GM12878 (cell line): ENCODE measurements around the gene ADGRG7. TPM values are rescaled to one million over a fixed set of nuclear protein-coding genes. Genes with fewer than 3 reads are reported as not detected.

Experiments used
- ATAC-seq: fragments of 200-7000 bp; cut with Tn5 transposase; 3 replicates; pipeline ENCODE4 v1.9.1; 2020; ENCODE audit warnings: mild to moderate bottlenecking, moderate library complexity
- BruUV-seq: library from RNA; stranded (reverse); fragments of 400-500 nt; replicated peaks from 2 replicates; lab custom pipeline; 2021; lab: Mats Ljungman, UMichigan
- CTCF ChIA-PET: fragments of 300-600 bp; sonication (Branson Sonifier 250); formaldehyde crosslinking; extraction: SDS; loops from one replicate; lab custom pipeline; 2021; ENCODE audit warnings: inconsistent platforms; lab: Yijun Ruan, JAX
- POLR2A ChIA-PET: fragments of 350-600 bp; formaldehyde crosslinking; extraction: SDS; loops from one replicate; lab custom pipeline; 2021; ENCODE audit warnings: inconsistent platforms; lab: Charles Lee
- RAD21 ChIA-PET: fragments of 300-600 bp; sonication (Branson Sonifier 250); formaldehyde crosslinking; loops from one replicate; lab custom pipeline; 2023; ENCODE audit warnings: antibody characterized with exemption; ENCODE audit not compliant: unreplicated experiment; lab: Charles Lee
- SMC1A ChIA-PET: fragments of 300-600 bp; sonication (Branson Sonifier 250); formaldehyde crosslinking; loops from one replicate; lab custom pipeline; 2023; ENCODE audit not compliant: unreplicated experiment, uncharacterized antibody; lab: Charles Lee
- DNase-seq: peaks from one replicate; pipeline ENCODE4 v3.0.0-alpha.2; 2011; ENCODE audit warnings: low read depth, low spot score
- FAIRE-seq: peaks from 3 replicates; lab custom pipeline; 2011; peaks lifted over from hg19 to GRCh38; lab: Jason Lieb, UNC
- H2AFZ ChIP-seq: 2 replicates; pipeline ENCODE4 v1.6.0; 2011; ENCODE audit warnings: low read depth, low read length, control low read depth; ENCODE audit not compliant: control insufficient read depth
- H3K27ac ChIP-seq: 2 replicates; pipeline ENCODE4 v1.5.1; 2011; ENCODE audit warnings: control low read depth; ENCODE audit not compliant: control insufficient read depth, insufficient read depth
- H3K27me3 ChIP-seq, 2 experiments: replicated peaks in 1 of 2; 2 replicates each; pipeline versions ENCODE4 v1.6.0 to v1.6.1; 2011; ENCODE audit warnings: low read length in 1 of 2; ENCODE audit not compliant: control insufficient read depth in 2 of 2, insufficient read depth in 2 of 2
- H3K36me3 ChIP-seq, 2 experiments: 2 replicates each; pipeline ENCODE4 v1.5.1; 2011; ENCODE audit warnings: low read length in 1 of 2; ENCODE audit not compliant: control insufficient read depth in 2 of 2, insufficient read depth in 2 of 2
- H3K4me1 ChIP-seq: 2 replicates; pipeline ENCODE4 v1.6.1; 2011; ENCODE audit warnings: mild to moderate bottlenecking, low read length, moderate library complexity, mixed read lengths; ENCODE audit not compliant: control insufficient read depth, insufficient read depth
- H3K4me2 ChIP-seq: 2 replicates; pipeline ENCODE4 v1.6.0; 2011; ENCODE audit warnings: control low read depth; ENCODE audit not compliant: control insufficient read depth, insufficient read depth
- H3K4me3 ChIP-seq: fragments of 200-600 bp; sonication (generic); 2 replicates; pipeline ENCODE4 v1.5.1; 2016
- H3K79me2 ChIP-seq: 2 replicates; pipeline ENCODE4 v1.6.0; 2011; ENCODE audit warnings: low read length; ENCODE audit not compliant: control insufficient read depth, insufficient read depth
- H3K9ac ChIP-seq: 2 replicates; pipeline ENCODE4 v1.8.0; 2011; ENCODE audit warnings: low read length, control low read depth, mixed read lengths; ENCODE audit not compliant: control insufficient read depth, insufficient read depth
- H3K9me3 ChIP-seq: replicated peaks from 3 replicates; pipeline ENCODE4 v1.5.1; 2011; ENCODE audit warnings: mild to moderate bottlenecking, low read length; ENCODE audit not compliant: control insufficient read depth, insufficient read depth
- H4K20me1 ChIP-seq: 2 replicates; pipeline ENCODE4 v1.6.0; 2011; ENCODE audit not compliant: control insufficient read depth, insufficient read depth
- HCFC1 ChIP-seq: fragments of 150-350 bp; IDR thresholded peaks from 2 replicates; pipeline ENCODE4 v1.6.1; 2014; ENCODE audit warnings: low read length
- SMAD5 ChIP-seq: IDR thresholded peaks from 2 replicates; pipeline ENCODE4 v1.6.1; 2016; ENCODE audit warnings: antibody characterized with exemption, low read depth
- WGBS: methylation state at CpG from one replicate; pipeline ENCODE4 v1.1.6; 2016; ENCODE audit warnings: low lambda C conversion rate; ENCODE audit not compliant: insufficient replicate concordance, insufficient coverage; ENCODE audit errors: missing lambda C conversion rate; 5-methylcytosine and 5-hydroxymethylcytosine counted together
- in situ Hi-C: fragments of 300-500 bp; cut with MboI; formaldehyde crosslinking; loops from 9 replicates; pipeline ENCODE4 v1.14.3; 2018; ENCODE audit warnings: mixed read lengths
- intact Hi-C: fragments of 100-400 bp; cut with micrococcal nuclease; formaldehyde crosslinking; loops from one replicate; pipeline ENCODE4 v1.14.2; 2022; ENCODE audit not compliant: unreplicated experiment
- polyA plus RNA-seq, 11 experiments: library from polyadenylated mRNA; depleted of rRNA in 4 of 11; unstranded in 6 of 11; stranded (reverse) in 5 of 11; fragments of >200 nt; fragmentation: Nextera tagmentation in 4 of 11; fragmentation: Illumina TruSeq in 1 of 11; extraction: Ambion mirVana in 4 of 11; extraction: Trizol in 1 of 11; gene quantifications; 1 replicate in 1 of 11; 2 replicates in 10 of 11; pipeline versions ENCODE4 v1.2.1 to v1.2.3, GENCODE V29; 2011 to 2016; ENCODE audit warnings: inconsistent platforms in 2 of 11, missing spikeins in 2 of 11, low read depth in 1 of 11
- total RNA-seq, 4 experiments: library from RNA; depleted of rRNA in 3 of 4; stranded (reverse); fragments of >200 nt in 3 of 4; fragmentation: Illumina TruSeq in 1 of 4; extraction: Trizol in 1 of 4; gene quantifications; 2 replicates each; pipeline versions ENCODE4 v1.2.1 to v1.2.3, GENCODE V29; 2013 to 2021
- TF ChIP-seq, protein P1 (sequence below): fragments of 450-650 bp; formaldehyde crosslinking; IDR thresholded peaks from 2 replicates; pipeline ENCODE4 v1.5.0; 2022; ENCODE audit warnings: mild to moderate bottlenecking, missing genetic modification characterization
- TF ChIP-seq, protein P2 (sequence below): fragments of 450-650 bp; IDR thresholded peaks from 2 replicates; pipeline ENCODE4 v1.6.1; 2017; ENCODE audit warnings: antibody characterized with exemption, mild to moderate bottlenecking, moderate library complexity
- TF ChIP-seq, protein P3 (sequence below): fragments of 450-650 bp; IDR thresholded peaks from 2 replicates; pipeline ENCODE4 v1.6.1; 2016; ENCODE audit warnings: mild to moderate bottlenecking

The ADGRG7 gene
- total and polyA plus RNA-seq, 10 of the 15 experiments (the other 5 are each of a cell fraction or from before 2014, with no cell fraction given) = 0.02 to 0.21 (median 0.14) TPM; not detected in 7

DNA sequence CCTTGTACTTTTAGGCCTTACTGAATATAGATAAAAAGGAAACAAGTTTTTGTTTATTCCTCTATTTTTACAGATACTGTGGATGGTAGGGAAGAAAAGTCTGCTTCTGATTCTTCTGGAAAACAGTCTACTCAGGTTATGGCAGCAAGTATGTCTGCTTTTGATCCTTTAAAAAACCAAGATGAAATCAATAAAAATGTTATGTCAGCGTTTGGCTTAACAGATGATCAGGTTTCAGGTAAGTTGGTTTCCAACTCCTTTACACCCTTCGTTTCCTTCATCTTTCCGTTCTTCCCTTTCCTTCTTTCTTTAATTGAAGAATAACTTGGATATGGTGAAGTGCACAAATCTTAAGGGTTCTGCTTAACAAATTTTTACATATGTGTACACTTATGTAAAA, 123.0 kb downstream of the ADGRG7 start:
- ChIA-PET RAD21 (no interaction called here), CTCF (no interaction called here), POLR2A (interaction anchor here (1.8 kb wide), 1 partner anchor 19 kb away, joined by 7 read pairs; no protein-coding TSS in a partner anchor), SMC1A (interaction anchor here (1.2 to 2.9 kb wide), 2 partner anchors 8 to 18 kb away, joined by 3 to 14 read pairs; no protein-coding TSS in a partner anchor)
- Histone ChIP-seq H3K9me3 (no peaks in the 10 kb centered on the region), H3K4me2 (no peak overlapping the region), H3K79me2 (peaks cover 8% of the 10 kb centered on the region), H3K4me3 (no peak overlapping the region), H4K20me1 (no peaks in the 10 kb centered on the region), H3K4me1 (no peaks in the 10 kb centered on the region; the same call in 1 of the 2 replicates), H3K36me3 (peaks cover 4 to 27% of the 10 kb centered on the region in 2 experiments), H2AFZ (no peak overlapping the region), H3K27me3 (no peaks in the 10 kb centered on the region), H3K27ac (no peak overlapping the region), H3K9ac (no peak overlapping the region)
- intact Hi-C loops (no loop called here), in situ Hi-C loops (no loop called here)
- no TSS peak for BruUV-seq
- ATAC-seq (no peak), DNase-seq (no peak), FAIRE-seq (no peak)
- TF ChIP-seq, protein P1, sequence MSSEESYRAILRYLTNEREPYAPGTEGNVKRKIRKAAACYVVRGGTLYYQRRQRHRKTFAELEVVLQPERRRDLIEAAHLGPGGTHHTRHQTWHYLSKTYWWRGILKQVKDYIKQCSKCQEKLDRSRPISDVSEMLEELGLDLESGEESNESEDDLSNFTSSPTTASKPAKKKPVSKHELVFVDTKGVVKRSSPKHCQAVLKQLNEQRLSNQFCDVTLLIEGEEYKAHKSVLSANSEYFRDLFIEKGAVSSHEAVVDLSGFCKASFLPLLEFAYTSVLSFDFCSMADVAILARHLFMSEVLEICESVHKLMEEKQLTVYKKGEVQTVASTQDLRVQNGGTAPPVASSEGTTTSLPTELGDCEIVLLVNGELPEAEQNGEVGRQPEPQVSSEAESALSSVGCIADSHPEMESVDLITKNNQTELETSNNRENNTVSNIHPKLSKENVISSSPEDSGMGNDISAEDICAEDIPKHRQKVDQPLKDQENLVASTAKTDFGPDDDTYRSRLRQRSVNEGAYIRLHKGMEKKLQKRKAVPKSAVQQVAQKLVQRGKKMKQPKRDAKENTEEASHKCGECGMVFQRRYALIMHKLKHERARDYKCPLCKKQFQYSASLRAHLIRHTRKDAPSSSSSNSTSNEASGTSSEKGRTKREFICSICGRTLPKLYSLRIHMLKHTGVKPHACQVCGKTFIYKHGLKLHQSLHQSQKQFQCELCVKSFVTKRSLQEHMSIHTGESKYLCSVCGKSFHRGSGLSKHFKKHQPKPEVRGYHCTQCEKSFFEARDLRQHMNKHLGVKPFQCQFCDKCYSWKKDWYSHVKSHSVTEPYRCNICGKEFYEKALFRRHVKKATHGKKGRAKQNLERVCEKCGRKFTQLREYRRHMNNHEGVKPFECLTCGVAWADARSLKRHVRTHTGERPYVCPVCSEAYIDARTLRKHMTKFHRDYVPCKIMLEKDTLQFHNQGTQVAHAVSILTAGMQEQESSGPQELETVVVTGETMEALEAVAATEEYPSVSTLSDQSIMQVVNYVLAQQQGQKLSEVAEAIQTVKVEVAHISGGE (CRISPR knock-in tag) = no peak
- no peak for TF ChIP-seq SMAD5
- TF ChIP-seq, protein P2, sequence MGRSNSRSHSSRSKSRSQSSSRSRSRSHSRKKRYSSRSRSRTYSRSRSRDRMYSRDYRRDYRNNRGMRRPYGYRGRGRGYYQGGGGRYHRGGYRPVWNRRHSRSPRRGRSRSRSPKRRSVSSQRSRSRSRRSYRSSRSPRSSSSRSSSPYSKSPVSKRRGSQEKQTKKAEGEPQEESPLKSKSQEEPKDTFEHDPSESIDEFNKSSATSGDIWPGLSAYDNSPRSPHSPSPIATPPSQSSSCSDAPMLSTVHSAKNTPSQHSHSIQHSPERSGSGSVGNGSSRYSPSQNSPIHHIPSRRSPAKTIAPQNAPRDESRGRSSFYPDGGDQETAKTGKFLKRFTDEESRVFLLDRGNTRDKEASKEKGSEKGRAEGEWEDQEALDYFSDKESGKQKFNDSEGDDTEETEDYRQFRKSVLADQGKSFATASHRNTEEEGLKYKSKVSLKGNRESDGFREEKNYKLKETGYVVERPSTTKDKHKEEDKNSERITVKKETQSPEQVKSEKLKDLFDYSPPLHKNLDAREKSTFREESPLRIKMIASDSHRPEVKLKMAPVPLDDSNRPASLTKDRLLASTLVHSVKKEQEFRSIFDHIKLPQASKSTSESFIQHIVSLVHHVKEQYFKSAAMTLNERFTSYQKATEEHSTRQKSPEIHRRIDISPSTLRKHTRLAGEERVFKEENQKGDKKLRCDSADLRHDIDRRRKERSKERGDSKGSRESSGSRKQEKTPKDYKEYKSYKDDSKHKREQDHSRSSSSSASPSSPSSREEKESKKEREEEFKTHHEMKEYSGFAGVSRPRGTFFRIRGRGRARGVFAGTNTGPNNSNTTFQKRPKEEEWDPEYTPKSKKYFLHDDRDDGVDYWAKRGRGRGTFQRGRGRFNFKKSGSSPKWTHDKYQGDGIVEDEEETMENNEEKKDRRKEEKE = no peak
- TF ChIP-seq, protein P3, sequence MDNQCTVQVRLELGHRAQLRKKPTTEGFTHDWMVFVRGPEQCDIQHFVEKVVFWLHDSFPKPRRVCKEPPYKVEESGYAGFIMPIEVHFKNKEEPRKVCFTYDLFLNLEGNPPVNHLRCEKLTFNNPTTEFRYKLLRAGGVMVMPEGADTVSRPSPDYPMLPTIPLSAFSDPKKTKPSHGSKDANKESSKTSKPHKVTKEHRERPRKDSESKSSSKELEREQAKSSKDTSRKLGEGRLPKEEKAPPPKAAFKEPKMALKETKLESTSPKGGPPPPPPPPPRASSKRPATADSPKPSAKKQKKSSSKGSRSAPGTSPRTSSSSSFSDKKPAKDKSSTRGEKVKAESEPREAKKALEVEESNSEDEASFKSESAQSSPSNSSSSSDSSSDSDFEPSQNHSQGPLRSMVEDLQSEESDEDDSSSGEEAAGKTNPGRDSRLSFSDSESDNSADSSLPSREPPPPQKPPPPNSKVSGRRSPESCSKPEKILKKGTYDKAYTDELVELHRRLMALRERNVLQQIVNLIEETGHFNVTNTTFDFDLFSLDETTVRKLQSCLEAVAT = no peak
- no peak for TF ChIP-seq HCFC1
- WGBS = 85% methylated on average over 3 of the region's 3 CpGs
